K562 (cell line): ENCODE results near the gene FERMT3. TPM values are rescaled to one million over a fixed set of nuclear protein-coding genes. Genes with fewer than 3 reads are reported as not detected.
A peak's percentile ranks its signal among the peaks of the same experiment; 100 is the strongest.

Experiments
- CBFB ChIP-seq: sonication (generic); formaldehyde crosslinking; IDR thresholded peaks from 2 replicates; pipeline ENCODE4 v1.4.0; 2020; ENCODE audit warnings: mild to moderate bottlenecking, missing genetic modification reagents
- CCAR2 ChIP-seq: fragments of 200-400 bp; formaldehyde crosslinking; IDR thresholded peaks from 2 replicates; pipeline ENCODE4 v1.6.1; 2017; ENCODE audit warnings: mild to moderate bottlenecking, low read depth, low read length
- CCNT2 ChIP-seq: IDR thresholded peaks from 2 replicates; pipeline ENCODE4 v1.6.1; 2011; ENCODE audit warnings: borderline replicate concordance, low read depth, mild to moderate bottlenecking, moderate library complexity, mixed read lengths, low read length; ENCODE audit not compliant: insufficient read length; ENCODE audit errors: extremely low read depth
- CREM ChIP-seq: IDR thresholded peaks from 2 replicates; pipeline ENCODE4 v1.6.1; 2014; ENCODE audit warnings: antibody characterized with exemption, low read depth
- EP400 ChIP-seq: fragments of 450-650 bp; IDR thresholded peaks from 2 replicates; pipeline ENCODE4 v1.6.1; 2017; ENCODE audit warnings: antibody characterized with exemption, mild to moderate bottlenecking, moderate library complexity
- FIP1L1 ChIP-seq: fragments of 200-400 bp; formaldehyde crosslinking; IDR thresholded peaks from 2 replicates; pipeline ENCODE4 v1.6.1; 2018; ENCODE audit warnings: mild to moderate bottlenecking, low read depth, low read length; ENCODE audit not compliant: poor library complexity, severe bottlenecking
- FOXM1 ChIP-seq, 2 experiments: fragments of 450-650 bp in 1 of 2; sonication (generic) in 1 of 2; formaldehyde crosslinking in 1 of 2; IDR thresholded peaks; 2 replicates each; pipeline versions ENCODE4 v1.6.1 to v1.9.0; 2017 to 2022; ENCODE audit warnings: low read depth in 2 of 2, mild to moderate bottlenecking in 2 of 2, missing genetic modification reagents in 1 of 2, moderate library complexity in 1 of 2
- GATAD2A ChIP-seq: fragments of 450-650 bp; IDR thresholded peaks from 2 replicates; pipeline ENCODE4 v1.6.1; 2017
- HNRNPL ChIP-seq: fragments of 200-400 bp; formaldehyde crosslinking; IDR thresholded peaks from 2 replicates; pipeline ENCODE4 v1.6.1; 2017; ENCODE audit warnings: low read depth, mild to moderate bottlenecking, low read length
- MAZ ChIP-seq, 2 experiments: fragments of 450-650 bp in 1 of 2; sonication (generic) in 1 of 2; formaldehyde crosslinking; IDR thresholded peaks in 1 of 2; conservative IDR thresholded peaks in 1 of 2; 2 replicates each; pipeline versions ENCODE4 v1.4.0 to v1.5.0; 2020; ENCODE audit warnings: mild to moderate bottlenecking in 1 of 2, missing genetic modification reagents in 1 of 2
- MITF ChIP-seq: IDR thresholded peaks from 2 replicates; pipeline ENCODE4 v1.6.1; 2014; ENCODE audit warnings: antibody characterized with exemption
- PHF20 ChIP-seq: fragments of 450-650 bp; IDR thresholded peaks from 2 replicates; pipeline ENCODE4 v1.6.1; 2018; ENCODE audit not compliant: partially characterized antibody
- RBBP5 ChIP-seq: fragments of 200-600 bp; sonication (generic); IDR thresholded peaks from 2 replicates; pipeline ENCODE4 v1.6.1; 2012; ENCODE audit warnings: borderline replicate concordance, mild to moderate bottlenecking, low read length, control low read depth, inconsistent platforms; ENCODE audit not compliant: insufficient read depth, poor library complexity, severe bottlenecking
- SRSF9 ChIP-seq: fragments of 200-400 bp; formaldehyde crosslinking; IDR thresholded peaks from 2 replicates; pipeline ENCODE4 v1.6.1; 2017; ENCODE audit warnings: low read depth, low read length, borderline replicate concordance
- SUPT5H ChIP-seq: fragments of 450-650 bp; IDR thresholded peaks from 2 replicates; pipeline ENCODE4 v1.6.1; 2016
- TFAP4 ChIP-seq: sonication (generic); formaldehyde crosslinking; IDR thresholded peaks from 2 replicates; pipeline ENCODE4 v1.8.0; 2022; ENCODE audit warnings: missing genetic modification reagents, mild to moderate bottlenecking, moderate library complexity, borderline replicate concordance
- ZNF143 ChIP-seq: sonication (generic); formaldehyde crosslinking; IDR thresholded peaks from 2 replicates; pipeline ENCODE4 v1.9.0; 2022; ENCODE audit warnings: mild to moderate bottlenecking, missing genetic modification reagents
- ZNF217 ChIP-seq: sonication (generic); formaldehyde crosslinking; IDR thresholded peaks from 2 replicates; pipeline ENCODE4 v1.8.0; 2022; ENCODE audit warnings: mild to moderate bottlenecking, missing genetic modification reagents
- ZNF3 ChIP-seq: fragments of 250-450 bp; sonication (Bioruptor Pico); IDR thresholded peaks from 2 replicates; pipeline ENCODE4 v1.5.0; 2021; ENCODE audit warnings: mild to moderate bottlenecking, moderate library complexity
- ZNF41 ChIP-seq: fragments of 250-450 bp; sonication (Bioruptor Pico); conservative IDR thresholded peaks from 2 replicates; pipeline ENCODE4 v1.4.0; 2020; ENCODE audit warnings: mild to moderate bottlenecking
- polyA plus RNA-seq, 8 experiments: library from polyadenylated mRNA; depleted of rRNA in 4 of 8; stranded (reverse) in 5 of 8; unstranded in 3 of 8; fragments of >200 nt; fragmentation: Nextera tagmentation in 2 of 8; fragmentation: Illumina TruSeq in 1 of 8; extraction: Ambion mirVana in 2 of 8; extraction: Trizol in 1 of 8; gene quantifications; 2 replicates each; pipeline versions ENCODE4 v1.2.1 to v1.2.3, GENCODE V29; 2011 to 2014; ENCODE audit warnings: inconsistent platforms in 1 of 8, missing spikeins in 1 of 8
- total RNA-seq, 7 experiments: library from RNA; depleted of rRNA in 6 of 7; stranded (reverse); fragments of >200 nt in 6 of 7; fragmentation: Illumina TruSeq in 2 of 7; extraction: Trizol in 2 of 7; gene quantifications; 2 replicates each; pipeline versions ENCODE4 v1.2.1 to v1.2.3, GENCODE V29; 2011 to 2021; ENCODE audit warnings: low replicate concordance in 1 of 7
- TF ChIP-seq, protein P1 (sequence below): sonication (generic); formaldehyde crosslinking; IDR thresholded peaks from 2 replicates; pipeline ENCODE4 v1.8.0; 2022; ENCODE audit warnings: mild to moderate bottlenecking, missing genetic modification reagents

FERMT3 gene
- total and polyA plus RNA-seq, 9 of the 15 experiments (the other 6 are each of a cell fraction or from before 2014, with no cell fraction given), result 3.2 to 275 (median 79.7) TPM

DNA sequence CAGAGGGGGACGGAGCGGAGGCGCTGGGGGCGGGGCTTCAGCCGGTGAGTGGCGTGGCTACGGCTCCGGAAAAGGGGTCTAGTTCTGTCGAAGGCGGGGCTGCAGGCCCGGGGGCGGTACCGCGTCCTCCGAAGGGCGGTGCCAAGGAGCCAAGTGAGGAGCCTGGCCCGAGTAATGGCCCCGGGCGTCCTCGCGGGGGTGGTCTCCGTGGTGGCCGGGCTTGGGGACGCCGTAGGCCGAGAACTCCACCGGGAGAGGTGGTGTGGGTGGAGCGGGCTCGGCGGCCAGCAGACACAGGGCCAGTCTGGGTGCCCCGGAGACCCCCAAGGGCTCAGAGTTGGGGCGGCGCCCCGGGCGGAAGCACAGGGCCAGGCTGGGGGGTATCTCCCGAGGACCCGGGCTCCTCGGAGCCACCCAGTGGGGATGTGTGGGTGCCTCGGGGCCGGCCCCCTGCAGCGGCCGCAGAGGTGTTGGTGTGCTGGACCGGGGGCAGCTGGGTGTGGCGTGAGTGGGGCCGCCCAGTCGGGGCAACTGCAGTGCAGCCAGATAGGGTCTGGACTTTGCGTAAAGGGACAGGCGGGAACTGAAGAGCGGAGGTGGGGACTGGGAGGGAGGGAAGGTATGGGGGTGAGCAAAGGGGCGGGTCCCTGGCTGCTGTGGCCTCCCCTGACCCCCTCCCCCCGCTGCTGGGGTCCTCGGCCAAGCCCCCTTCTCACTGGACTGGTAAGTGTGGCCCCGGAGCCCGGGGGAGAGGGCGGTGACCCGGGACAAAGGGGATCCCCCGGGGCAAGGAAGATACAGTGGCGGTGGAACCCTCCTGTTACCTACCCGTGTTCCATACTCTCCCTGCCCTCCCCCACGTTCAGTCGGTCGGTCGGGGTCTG, 35.2 kb downstream of the FERMT3 start (continued):
- no peak for TF ChIP-seq ZNF217 (CRISPR knock-in tag)
- peak; percentile 85 for TF ChIP-seq FIP1L1
- TF ChIP-seq ZNF41 (CRISPR knock-in tag), result no peak
- peak; percentile 47; the same call in 1 of the 2 replicates for TF ChIP-seq CREM
- TF ChIP-seq MAZ (CRISPR knock-in tag; conservative IDR thresholded peaks at IDR 0.05 in 1 of 2, IDR thresholded peaks at IDR 0.05 in 1 of 2), result peak; percentile 53 to 79
- no peak for TF ChIP-seq ZNF3 (CRISPR knock-in tag)
- peak; percentile 14 for TF ChIP-seq CCNT2
- peak; percentile 87 for TF ChIP-seq SUPT5H
- TF ChIP-seq RBBP5, result peak; percentile 52
- peak; percentile 27; the same call in 1 of the 2 replicates for TF ChIP-seq TFAP4 (CRISPR knock-in tag)
- no peak; the same call in 1 of the 2 replicates for TF ChIP-seq GATAD2A
- TF ChIP-seq FOXM1 (IDR thresholded peaks at IDR 0.05; ENCODE audit: low read depth), result no peak
- no peak for TF ChIP-seq FOXM1 (CRISPR knock-in tag; IDR thresholded peaks at IDR 0.05; ENCODE audit: low read depth)
- no peak for TF ChIP-seq MITF
- TF ChIP-seq EP400, result peak; percentile 71
- TF ChIP-seq SRSF9, result no peak
- 0 out of 2 replicates have a peak, but pooled peaks have one; percentile 40 for TF ChIP-seq ZNF143 (CRISPR knock-in tag)
- peak; percentile 36 for TF ChIP-seq PHF20
- peak; percentile 84 for TF ChIP-seq HNRNPL
- TF ChIP-seq CBFB (CRISPR knock-in tag), result no peak
- TF ChIP-seq, protein P1, sequence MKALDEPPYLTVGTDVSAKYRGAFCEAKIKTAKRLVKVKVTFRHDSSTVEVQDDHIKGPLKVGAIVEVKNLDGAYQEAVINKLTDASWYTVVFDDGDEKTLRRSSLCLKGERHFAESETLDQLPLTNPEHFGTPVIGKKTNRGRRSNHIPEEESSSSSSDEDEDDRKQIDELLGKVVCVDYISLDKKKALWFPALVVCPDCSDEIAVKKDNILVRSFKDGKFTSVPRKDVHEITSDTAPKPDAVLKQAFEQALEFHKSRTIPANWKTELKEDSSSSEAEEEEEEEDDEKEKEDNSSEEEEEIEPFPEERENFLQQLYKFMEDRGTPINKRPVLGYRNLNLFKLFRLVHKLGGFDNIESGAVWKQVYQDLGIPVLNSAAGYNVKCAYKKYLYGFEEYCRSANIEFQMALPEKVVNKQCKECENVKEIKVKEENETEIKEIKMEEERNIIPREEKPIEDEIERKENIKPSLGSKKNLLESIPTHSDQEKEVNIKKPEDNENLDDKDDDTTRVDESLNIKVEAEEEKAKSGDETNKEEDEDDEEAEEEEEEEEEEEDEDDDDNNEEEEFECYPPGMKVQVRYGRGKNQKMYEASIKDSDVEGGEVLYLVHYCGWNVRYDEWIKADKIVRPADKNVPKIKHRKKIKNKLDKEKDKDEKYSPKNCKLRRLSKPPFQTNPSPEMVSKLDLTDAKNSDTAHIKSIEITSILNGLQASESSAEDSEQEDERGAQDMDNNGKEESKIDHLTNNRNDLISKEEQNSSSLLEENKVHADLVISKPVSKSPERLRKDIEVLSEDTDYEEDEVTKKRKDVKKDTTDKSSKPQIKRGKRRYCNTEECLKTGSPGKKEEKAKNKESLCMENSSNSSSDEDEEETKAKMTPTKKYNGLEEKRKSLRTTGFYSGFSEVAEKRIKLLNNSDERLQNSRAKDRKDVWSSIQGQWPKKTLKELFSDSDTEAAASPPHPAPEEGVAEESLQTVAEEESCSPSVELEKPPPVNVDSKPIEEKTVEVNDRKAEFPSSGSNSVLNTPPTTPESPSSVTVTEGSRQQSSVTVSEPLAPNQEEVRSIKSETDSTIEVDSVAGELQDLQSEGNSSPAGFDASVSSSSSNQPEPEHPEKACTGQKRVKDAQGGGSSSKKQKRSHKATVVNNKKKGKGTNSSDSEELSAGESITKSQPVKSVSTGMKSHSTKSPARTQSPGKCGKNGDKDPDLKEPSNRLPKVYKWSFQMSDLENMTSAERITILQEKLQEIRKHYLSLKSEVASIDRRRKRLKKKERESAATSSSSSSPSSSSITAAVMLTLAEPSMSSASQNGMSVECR (CRISPR knock-in tag), result peak; percentile 89; the same call in 1 of the 2 replicates
- no peak for TF ChIP-seq CCAR2
